Epithelial cell of prostate (primary cell): ENCODE measurements around the gene BAD.
A peak's percentile ranks its signal among the peaks of the same experiment; 100 is the strongest.
"Not testable (repeated sequence)": the region's sequence is repeated elsewhere in the genome, so short reads cannot be mapped to it uniquely, and the experiment has no call there.

Source experiments
- DNase-seq: peaks from one replicate; pipeline ENCODE4 v3.0.0-alpha.2; 2011; ENCODE audit warnings: low read depth, low spot score
- H3K27ac ChIP-seq: fragments of 450-650 bp; 2 replicates; pipeline ENCODE4 v1.5.1; 2017; ENCODE audit warnings: mild to moderate bottlenecking

The BAD gene

GRCh38 chr11:64284048-64284961, at the start of gene BAD:
Gene BAD, minus strand, starts transcription at chr11:64284665. Its CDS starts 297 bp downstream, at chr11:64284368.
- DNase-seq: peak; percentile 45
- H3K27ac ChIP-seq: peak within 1 kb of the TSS; percentile 92

GRCh38 chr11:64333556-64333955, 49.1 kb upstream of the BAD start:
- H3K27ac ChIP-seq: peak overlapping the region; percentile 92
- DNase-seq: no peak

GRCh38 chr11:64331569-64332371, 47.3 kb upstream of the BAD start:
- peak overlapping the region; percentile 92 for H3K27ac ChIP-seq
- DNase-seq: peak; percentile 79

GRCh38 chr11:64330888-64331287, 46.4 kb upstream of the BAD start:
- H3K27ac ChIP-seq: peak overlapping the region; percentile 92
- DNase-seq: no peak

- no peak for DNase-seq
- H3K27ac ChIP-seq: no peak overlapping the region
These were observed 43.5 kb upstream of the BAD start for GRCh38 chr11:64327993-64328392.

- no peak for DNase-seq
- H3K27ac ChIP-seq: no peak overlapping the region
These were observed 42.9 kb upstream of the BAD start for GRCh38 chr11:64327375-64327774.

GRCh38 chr11:64324692-64325469, 40.4 kb upstream of the BAD start:
- peak; percentile 92 for DNase-seq
- peak overlapping the region; percentile 98 for H3K27ac ChIP-seq

GRCh38 chr11:64323984-64324383, 39.5 kb upstream of the BAD start:
- not testable (repeated sequence) for DNase-seq
- H3K27ac ChIP-seq: peak overlapping the region; percentile 98

- DNase-seq: no peak
- peak overlapping the region; percentile 98 for H3K27ac ChIP-seq
These were observed 38.9 kb upstream of the BAD start for GRCh38 chr11:64323373-64323772.

- H3K27ac ChIP-seq: peak overlapping the region; percentile 98
- DNase-seq: no peak
These were observed 38.4 kb upstream of the BAD start for GRCh38 chr11:64322925-64323260.

GRCh38 chr11:64321533-64321932, 37.1 kb upstream of the BAD start:
- peak; percentile 72 for DNase-seq
- H3K27ac ChIP-seq: peak overlapping the region; percentile 98

- no peak for DNase-seq
- peak overlapping the region; percentile 98 for H3K27ac ChIP-seq
These were observed 36.6 kb upstream of the BAD start for GRCh38 chr11:64321026-64321425.

- no peak for DNase-seq
- H3K27ac ChIP-seq: peak overlapping the region; percentile 98
These were observed 36.1 kb upstream of the BAD start for GRCh38 chr11:64320556-64320955.

GRCh38 chr11:64318766-64319761, 34.6 kb upstream of the BAD start:
- no peak for DNase-seq
- peak overlapping the region; percentile 98 for H3K27ac ChIP-seq

- DNase-seq: peak; percentile 83
- H3K27ac ChIP-seq: peak within 1 kb of the TSS; percentile 98
These were observed 33.7 kb upstream of the BAD start, which contains the start of gene PRDX5 for GRCh38 chr11:64317961-64318765. Gene PRDX5, plus strand, starts transcription at chr11:64318121. Its CDS starts 95 bp downstream, at chr11:64318216.

- peak within 1 kb of the TSS; percentile 98 for H3K27ac ChIP-seq
- DNase-seq: peak; percentile 99
These were observed 33.0 kb upstream of the BAD start, which contains the start of gene TRMT112 for GRCh38 chr11:64317325-64317960. Gene TRMT112, minus strand, starts transcription at chr11:64317559. Its CDS starts 33 bp downstream, at chr11:64317526.

- no peak for DNase-seq
- peak overlapping the region; percentile 98 for H3K27ac ChIP-seq
These were observed 32.3 kb upstream of the BAD start for GRCh38 chr11:64316672-64317324.
